Measurements from ENCODE around the gene DUSP16.
"Not testable (repeated sequence)": the region's sequence is repeated elsewhere in the genome, so short reads cannot be mapped to it uniquely, and the experiment has no call there.

The DUSP16 gene

GRCh38 chr12:12562585-12563261 lies at the start of gene DUSP16:
DUSP16 (minus strand) TSS chr12:12562863; CDS start chr12:12521098, 41,765 bp downstream.
- peak; percentile 94 for DNase-seq (ENCODE audit: low spot score)

- peak; percentile 65 for DNase-seq (ENCODE audit: low spot score)
These were observed 49.7 kb upstream of the DUSP16 start for GRCh38 chr12:12612358-12612757.

GRCh38 chr12:12611512-12612306 lies 49.0 kb upstream of the DUSP16 start, which contains the start of gene CREBL2:
CREBL2 (plus strand) TSS chr12:12611876; CDS start chr12:12612173, 297 bp downstream.
- DNase-seq (ENCODE audit: low spot score), result peak; percentile 86

- no peak for DNase-seq (ENCODE audit: low spot score)
These were observed 48.0 kb upstream of the DUSP16 start for GRCh38 chr12:12610711-12611110.

- DNase-seq (ENCODE audit: low spot score), result no peak
These were observed 47.0 kb upstream of the DUSP16 start for GRCh38 chr12:12609692-12610091.

- no peak for DNase-seq (ENCODE audit: low spot score)
These were observed 45.9 kb upstream of the DUSP16 start for GRCh38 chr12:12608557-12608957.

- DNase-seq (ENCODE audit: low spot score), result no peak
These were observed 44.3 kb upstream of the DUSP16 start for GRCh38 chr12:12606781-12607589.

- no peak for DNase-seq (ENCODE audit: low spot score)
These were observed 42.1 kb upstream of the DUSP16 start for GRCh38 chr12:12604740-12605139.

- no peak for DNase-seq (ENCODE audit: low spot score)
These were observed 38.0 kb upstream of the DUSP16 start for GRCh38 chr12:12600659-12601058.

- no peak for DNase-seq (ENCODE audit: low spot score)
These were observed 37.3 kb upstream of the DUSP16 start for GRCh38 chr12:12599750-12600643.

- DNase-seq (ENCODE audit: low spot score), result no peak
These were observed 36.2 kb upstream of the DUSP16 start for GRCh38 chr12:12598864-12599263.

- DNase-seq (ENCODE audit: low spot score), result not testable (repeated sequence)
These were observed 33.9 kb upstream of the DUSP16 start for GRCh38 chr12:12596598-12596997.

- DNase-seq (ENCODE audit: low spot score), result not testable (repeated sequence)
These were observed 33.3 kb upstream of the DUSP16 start for GRCh38 chr12:12595929-12596328.

- DNase-seq (ENCODE audit: low spot score), result no peak
These were observed 30.3 kb upstream of the DUSP16 start for GRCh38 chr12:12592930-12593329.

GRCh38 chr12:12590961-12591360 lies 28.3 kb upstream of the DUSP16 start:
- no peak for DNase-seq (ENCODE audit: low spot score)

- not testable (repeated sequence) for DNase-seq (ENCODE audit: low spot score)
These were observed 25.8 kb upstream of the DUSP16 start for GRCh38 chr12:12588436-12588835.

GRCh38 chr12:12587878-12588277 lies 25.2 kb upstream of the DUSP16 start:
- no peak for DNase-seq (ENCODE audit: low spot score)

- no peak for DNase-seq (ENCODE audit: low spot score)
These were observed 24.4 kb upstream of the DUSP16 start for GRCh38 chr12:12586879-12587675.

- DNase-seq (ENCODE audit: low spot score), result no peak
These were observed 22.6 kb upstream of the DUSP16 start for GRCh38 chr12:12585115-12585863.
